Kidney epithelial cell (primary cell): ENCODE results near the gene TGFBR3. TPM values are rescaled to one million over a fixed set of nuclear protein-coding genes. Genes with fewer than 3 reads are reported as not detected.

Source experiments
- DNase-seq: peaks from one replicate; pipeline ENCODE4 v3.0.0-alpha.2; 2010; ENCODE audit warnings: low read depth
- H3K27me3 ChIP-seq: 2 replicates; pipeline ENCODE4 v1.6.0; 2011; ENCODE audit warnings: low read length; ENCODE audit not compliant: control insufficient read depth, insufficient read depth
- H3K36me3 ChIP-seq: 2 replicates; pipeline ENCODE4 v1.5.1; 2011; ENCODE audit warnings: low read length; ENCODE audit not compliant: control insufficient read depth, insufficient read depth
- H3K4me3 ChIP-seq: 2 replicates; pipeline ENCODE4 v1.5.1; 2011; ENCODE audit warnings: low read depth, mild to moderate bottlenecking, control low read depth, low read length
- total RNA-seq: library from RNA; depleted of rRNA; stranded (reverse); fragments of >200 nt; gene quantifications from 2 replicates; pipeline ENCODE4 v1.2.3, GENCODE V29; 2015
- TF ChIP-seq, protein P1 (sequence below): IDR thresholded peaks from 2 replicates; pipeline ENCODE4 v1.5.1; 2011; ENCODE audit warnings: mild to moderate bottlenecking, moderate library complexity, low read length, control low read depth, inconsistent platforms; ENCODE audit not compliant: insufficient read depth, poor library complexity, severe bottlenecking

The TGFBR3 gene
- total RNA-seq, 1 donor from 2014 or later, result 5.5 TPM

DNA sequence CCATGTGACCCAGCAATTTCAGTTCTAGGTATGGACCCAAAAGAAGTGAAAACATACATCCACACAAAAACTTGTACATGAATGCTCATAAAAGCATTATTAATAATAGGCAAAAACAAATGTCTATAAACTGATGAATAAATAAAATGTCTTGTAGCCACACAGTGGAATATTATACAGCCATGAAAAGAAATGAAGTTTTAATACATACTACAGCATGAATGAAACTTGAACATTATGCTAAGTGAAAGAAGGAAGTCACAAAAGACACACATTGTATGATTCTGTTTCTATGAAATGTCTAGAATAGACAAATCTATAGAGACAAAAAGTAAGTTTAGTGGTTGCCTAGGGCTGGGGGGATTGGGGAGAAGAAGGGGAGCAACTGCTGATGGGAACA lies 255.1 kb downstream of the TGFBR3 start:
- TF ChIP-seq, protein P1, sequence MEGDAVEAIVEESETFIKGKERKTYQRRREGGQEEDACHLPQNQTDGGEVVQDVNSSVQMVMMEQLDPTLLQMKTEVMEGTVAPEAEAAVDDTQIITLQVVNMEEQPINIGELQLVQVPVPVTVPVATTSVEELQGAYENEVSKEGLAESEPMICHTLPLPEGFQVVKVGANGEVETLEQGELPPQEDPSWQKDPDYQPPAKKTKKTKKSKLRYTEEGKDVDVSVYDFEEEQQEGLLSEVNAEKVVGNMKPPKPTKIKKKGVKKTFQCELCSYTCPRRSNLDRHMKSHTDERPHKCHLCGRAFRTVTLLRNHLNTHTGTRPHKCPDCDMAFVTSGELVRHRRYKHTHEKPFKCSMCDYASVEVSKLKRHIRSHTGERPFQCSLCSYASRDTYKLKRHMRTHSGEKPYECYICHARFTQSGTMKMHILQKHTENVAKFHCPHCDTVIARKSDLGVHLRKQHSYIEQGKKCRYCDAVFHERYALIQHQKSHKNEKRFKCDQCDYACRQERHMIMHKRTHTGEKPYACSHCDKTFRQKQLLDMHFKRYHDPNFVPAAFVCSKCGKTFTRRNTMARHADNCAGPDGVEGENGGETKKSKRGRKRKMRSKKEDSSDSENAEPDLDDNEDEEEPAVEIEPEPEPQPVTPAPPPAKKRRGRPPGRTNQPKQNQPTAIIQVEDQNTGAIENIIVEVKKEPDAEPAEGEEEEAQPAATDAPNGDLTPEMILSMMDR, result no peak
- H3K27me3 ChIP-seq, result no peaks in the 10 kb centered on the region
- no peak overlapping the region for H3K4me3 ChIP-seq
- no peak for DNase-seq
- H3K36me3 ChIP-seq, result no peaks in the 10 kb centered on the region

Other genes with a start within 250 kb of the TGFBR3 start
- gene BRDT, start 63.2 kb upstream of the TGFBR3 start, total RNA-seq, result not detected in 2 replicates
- 10.5 and 11.0 TPM in 2 replicates for gene EPHX4, start 143.8 kb upstream of the TGFBR3 start, total RNA-seq
- not detected in 2 replicates for gene SETSIP, start 189.3 kb upstream of the TGFBR3 start, total RNA-seq
- gene BTBD8, start 194.2 kb upstream of the TGFBR3 start, total RNA-seq, result 3.3 and 3.6 TPM in 2 replicates